HG02763 (cell line): Measurements from ENCODE around the gene FAM89B.

Experiments
- ATAC-seq: cut with Tn5 transposase; IDR thresholded peaks from one replicate; pipeline ENCODE4 v1.9.1; 2021; ENCODE audit warnings: mild to moderate bottlenecking, moderate library complexity; ENCODE audit not compliant: unreplicated experiment

The FAM89B gene

GRCh38 chr11:65538915-65539743, 33.2 kb upstream of the FAM89B start:
- ATAC-seq, result no peak

DNA sequence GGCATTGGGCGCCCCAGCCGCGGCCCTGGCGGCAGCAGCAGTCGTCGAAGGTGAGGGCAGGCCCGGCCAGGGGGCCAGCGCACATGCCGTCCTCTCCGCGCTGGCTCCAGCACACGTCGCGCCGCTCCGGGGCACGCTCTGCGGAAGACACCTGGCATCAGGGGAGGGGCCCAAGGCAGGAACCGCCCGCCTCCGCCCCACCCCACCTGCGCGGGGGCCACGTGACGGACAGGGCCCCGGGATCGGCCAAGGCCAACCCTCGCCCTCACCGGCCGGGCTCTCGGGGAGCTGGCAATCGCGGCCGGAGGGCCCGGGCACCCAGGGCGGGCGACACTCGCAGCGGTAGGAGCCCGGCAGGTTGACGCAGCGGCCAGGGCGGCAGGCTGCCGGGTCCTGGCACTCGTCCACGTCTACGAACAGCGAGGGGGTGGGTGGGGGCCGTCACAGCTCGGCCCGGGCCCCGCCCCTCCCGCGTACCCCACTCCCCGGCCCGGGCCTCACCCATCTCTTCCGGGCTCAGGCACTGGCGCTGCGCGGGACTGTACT, 32.5 kb upstream of the FAM89B start:
- peak; percentile 48 for ATAC-seq

DNA sequence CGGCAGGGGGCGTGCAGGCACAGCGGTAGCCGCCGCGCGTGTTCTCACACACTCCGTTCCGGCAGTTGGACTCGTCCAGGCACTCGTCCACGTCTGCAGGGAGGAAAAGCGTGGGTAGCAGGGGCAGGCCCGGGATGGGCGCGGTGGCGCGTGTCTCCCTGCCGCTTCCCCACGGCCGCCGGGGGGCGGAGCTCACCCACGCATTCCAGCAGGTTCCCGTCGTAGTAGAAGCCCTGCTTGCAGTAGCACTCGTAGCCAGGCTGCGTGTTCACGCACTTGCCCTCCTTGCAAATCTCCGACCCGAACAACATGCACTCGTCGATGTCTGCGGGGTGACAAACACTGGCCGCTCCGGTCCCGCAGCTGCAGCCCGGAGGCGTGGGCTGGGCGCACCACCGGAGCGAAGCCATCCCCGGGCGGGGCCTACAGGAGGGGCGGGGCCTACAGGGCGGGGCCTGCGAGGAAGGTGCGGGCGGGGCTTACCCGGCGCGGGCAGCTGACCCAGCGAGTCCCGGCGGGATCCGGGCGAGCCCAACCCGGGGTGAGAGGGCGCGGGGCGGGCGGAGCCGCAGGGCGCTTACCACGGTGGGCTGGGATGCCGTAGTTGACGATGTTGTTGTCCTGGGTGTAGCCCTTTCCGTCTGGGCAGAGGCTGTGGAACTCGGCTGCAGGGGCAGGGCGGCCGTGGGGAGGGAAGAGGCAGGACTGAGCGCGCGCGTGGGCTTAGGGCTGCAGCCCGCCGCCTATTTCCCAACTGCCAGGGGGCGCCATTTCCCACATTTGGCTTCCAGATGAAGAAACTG, 31.8 kb upstream of the FAM89B start:
- peak; percentile 62 for ATAC-seq

- ATAC-seq, result no peak
These were observed 31.0 kb upstream of the FAM89B start for GRCh38 chr11:65541093-65541982.

- no peak for ATAC-seq
These were observed 29.5 kb upstream of the FAM89B start for GRCh38 chr11:65542738-65543390.

DNA sequence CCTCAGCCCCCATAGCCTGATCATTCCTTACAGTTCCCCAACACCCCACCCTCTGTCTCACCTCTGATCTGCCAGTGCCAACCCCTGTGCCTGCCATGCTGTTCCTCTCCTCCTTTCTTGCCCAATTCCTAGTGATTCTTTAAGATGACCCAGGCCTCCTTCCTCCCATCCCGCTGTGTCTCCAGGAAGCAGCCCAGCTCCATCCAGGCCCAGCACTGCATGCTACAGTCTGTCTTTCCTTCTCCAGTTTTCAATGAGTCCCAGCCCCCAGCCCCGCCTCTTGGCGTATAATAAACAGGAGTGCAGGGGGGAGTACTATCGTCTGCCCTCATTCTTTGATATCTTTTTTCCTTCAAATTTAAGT, 26.5 kb upstream of the FAM89B start:
- no peak for ATAC-seq

DNA sequence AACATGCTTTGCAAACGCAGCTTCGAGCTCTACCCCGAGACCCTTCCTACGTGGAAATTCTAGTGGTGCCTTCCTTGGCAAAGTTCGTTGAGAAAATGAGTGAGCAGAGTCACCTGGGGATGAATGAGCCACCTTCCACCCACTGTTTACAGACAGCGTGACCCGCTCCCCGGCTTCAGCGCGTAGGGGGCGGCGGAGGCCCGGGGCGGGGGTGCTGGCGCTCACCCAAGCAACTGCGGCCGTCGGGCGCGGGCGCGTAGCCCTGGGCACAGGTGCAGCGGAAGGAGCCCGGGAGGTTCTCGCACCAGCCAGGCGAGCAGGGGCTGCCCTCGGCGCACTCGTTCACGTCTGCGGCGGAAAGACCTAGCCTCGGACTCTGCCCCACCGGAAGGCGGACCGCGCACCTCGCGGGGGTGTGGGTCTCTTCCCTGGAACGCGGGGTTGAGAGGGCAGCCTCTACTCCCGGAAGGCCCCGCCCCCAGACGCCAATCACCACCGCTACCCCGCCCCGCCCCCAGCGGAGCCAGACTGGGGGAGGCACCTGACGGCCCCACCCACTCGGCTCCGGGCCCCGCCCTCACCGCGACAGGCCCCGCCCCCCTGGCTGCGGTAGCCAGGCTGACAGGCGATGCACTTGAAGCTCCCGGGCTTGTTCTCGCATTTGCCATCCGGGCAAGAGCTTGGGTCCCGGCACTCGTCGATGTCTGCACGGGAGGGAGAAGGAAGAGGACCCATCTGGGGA, 25.9 kb upstream of the FAM89B start:
- peak; percentile 69 for ATAC-seq

DNA sequence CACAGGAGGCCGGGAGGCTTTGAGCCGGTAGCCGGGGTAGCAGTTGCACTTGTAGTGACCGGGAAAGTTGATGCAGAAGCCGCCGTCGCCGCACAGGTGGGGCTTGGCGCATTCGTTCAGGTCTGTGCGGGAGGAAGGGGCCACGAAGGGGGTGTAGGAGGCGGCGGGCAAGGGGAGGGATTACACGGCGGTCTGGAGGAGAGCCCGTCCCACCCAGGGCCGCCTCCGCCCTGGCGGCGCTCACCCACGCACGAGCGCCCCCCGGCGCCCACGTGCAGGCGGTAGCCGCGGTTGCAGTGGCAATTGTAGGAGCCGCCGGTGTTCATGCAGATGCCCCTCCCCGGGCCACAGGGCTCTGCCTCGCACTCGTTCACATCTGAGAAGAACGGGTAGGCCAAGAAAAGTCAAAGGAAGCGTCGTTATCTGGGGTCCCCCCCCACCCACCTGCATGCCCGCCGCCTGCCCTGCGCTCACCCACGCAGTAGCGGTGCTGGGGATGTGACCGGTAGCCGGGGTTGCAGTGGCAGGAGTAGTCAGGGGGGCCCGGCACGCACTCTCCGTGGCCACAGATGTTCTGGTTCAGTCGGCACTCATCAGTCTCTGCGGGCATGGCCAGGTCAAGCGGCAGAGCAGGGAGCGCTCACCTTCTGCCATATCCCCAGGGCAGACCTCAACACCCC, 24.8 kb upstream of the FAM89B start:
- ATAC-seq, result no peak

DNA sequence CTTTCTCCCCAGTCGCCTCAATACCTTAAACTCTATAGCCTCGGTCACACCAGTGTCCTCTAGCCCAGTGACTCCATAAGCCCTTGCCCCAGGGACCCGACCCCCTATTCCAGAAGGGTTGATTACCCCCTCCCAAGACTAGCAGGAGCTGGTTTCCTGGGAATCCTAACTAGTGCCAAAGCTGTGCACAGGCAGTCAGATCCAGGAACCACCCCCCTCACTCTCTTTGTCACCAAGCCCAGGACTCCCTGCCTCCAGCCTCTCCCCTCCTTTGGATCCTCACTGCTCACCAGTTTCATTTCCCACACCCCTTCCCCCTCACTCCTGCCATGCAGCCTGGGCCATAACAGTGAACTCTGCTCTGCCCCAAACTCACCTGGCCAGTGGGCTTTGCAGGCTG, 23.9 kb upstream of the FAM89B start:
- ATAC-seq, result no peak

DNA sequence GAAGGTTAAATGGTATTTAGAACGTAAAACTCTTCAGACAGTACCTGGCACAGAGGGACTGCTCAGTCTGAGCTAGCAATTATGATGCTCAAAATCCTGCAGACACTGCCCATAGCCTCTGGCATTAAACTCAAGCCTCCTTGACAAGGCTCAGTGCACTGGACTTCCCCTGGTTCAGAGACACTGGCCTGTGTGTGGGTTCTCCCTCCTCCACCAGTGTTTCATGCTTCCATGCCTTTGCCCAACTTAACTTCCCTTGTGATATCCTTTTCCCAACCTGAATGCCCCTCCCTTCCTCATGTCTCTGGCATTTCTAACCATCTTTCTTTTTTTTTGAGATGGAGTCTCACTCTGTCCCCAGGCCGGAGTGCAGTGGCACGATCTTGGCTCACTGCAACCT, 23.2 kb upstream of the FAM89B start:
- ATAC-seq, result no peak

GRCh38 chr11:65551572-65552387, 20.6 kb upstream of the FAM89B start:
- no peak for ATAC-seq

- ATAC-seq, result no peak
These were observed 19.9 kb upstream of the FAM89B start for GRCh38 chr11:65552388-65552951.

GRCh38 chr11:65553301-65554001, 18.9 kb upstream of the FAM89B start:
- no peak for ATAC-seq

GRCh38 chr11:65554057-65554818, 18.1 kb upstream of the FAM89B start:
- ATAC-seq, result no peak

- no peak for ATAC-seq
These were observed 17.4 kb upstream of the FAM89B start for GRCh38 chr11:65554842-65555430.

GRCh38 chr11:65555693-65556231, 16.6 kb upstream of the FAM89B start:
- ATAC-seq, result no peak
